Activated CD8-positive, alpha-beta memory T cell treated with anti-CD3 and anti-CD28 coated beads, Interleukin-2, amount 50 U/mL, for 24 hours (primary cell): ENCODE measurements around the gene OR10V1.
"Not testable (repeated sequence)": the region's sequence is repeated elsewhere in the genome, so short reads cannot be mapped to it uniquely, and the experiment has no call there.

Experiments used
- DNase-seq: peaks from one replicate; pipeline ENCODE4 v3.0.0-alpha.2; 2020; ENCODE audit errors: extremely low read depth

OR10V1 gene

GRCh38 chr11:59710136-59710847, 3.4 kb downstream of the OR10V1 start:
- no peak for DNase-seq

GRCh38 chr11:59708537-59708936, 5.1 kb downstream of the OR10V1 start:
- no peak for DNase-seq

- no peak for DNase-seq
These were observed 6.3 kb downstream of the OR10V1 start for GRCh38 chr11:59707371-59707770.

- DNase-seq, result no peak
These were observed 6.9 kb downstream of the OR10V1 start for GRCh38 chr11:59706518-59707285.

- DNase-seq, result no peak
These were observed 8.4 kb downstream of the OR10V1 start for GRCh38 chr11:59705294-59705693.

- DNase-seq, result not testable (repeated sequence)
These were observed 10.1 kb downstream of the OR10V1 start for GRCh38 chr11:59703515-59703914.

- DNase-seq, result not testable (repeated sequence)
These were observed 13.5 kb downstream of the OR10V1 start for GRCh38 chr11:59700157-59700556.

- no peak for DNase-seq
These were observed 15.1 kb downstream of the OR10V1 start for GRCh38 chr11:59698506-59698905.

- no peak for DNase-seq
These were observed 20.7 kb downstream of the OR10V1 start for GRCh38 chr11:59692915-59693314.

- DNase-seq, result no peak
These were observed 22.5 kb downstream of the OR10V1 start for GRCh38 chr11:59691156-59691555.

GRCh38 chr11:59689015-59689414, 24.6 kb downstream of the OR10V1 start:
- no peak for DNase-seq

GRCh38 chr11:59681260-59681725, 32.4 kb downstream of the OR10V1 start:
- DNase-seq, result not testable (repeated sequence)

GRCh38 chr11:59680287-59681154, 33.1 kb downstream of the OR10V1 start:
- DNase-seq, result peak; percentile 17

- DNase-seq, result no peak
These were observed 34.3 kb downstream of the OR10V1 start for GRCh38 chr11:59679347-59679746.

GRCh38 chr11:59678813-59679165, 34.9 kb downstream of the OR10V1 start:
- DNase-seq, result no peak

GRCh38 chr11:59678118-59678812, 35.4 kb downstream of the OR10V1 start:
- DNase-seq, result no peak

- no peak for DNase-seq
These were observed 37.4 kb downstream of the OR10V1 start for GRCh38 chr11:59676205-59676604.

GRCh38 chr11:59674291-59674690, 39.4 kb downstream of the OR10V1 start:
- no peak for DNase-seq

- DNase-seq, result no peak
These were observed 40.4 kb downstream of the OR10V1 start for GRCh38 chr11:59673291-59673690.

GRCh38 chr11:59671471-59671870, 42.2 kb downstream of the OR10V1 start:
- no peak for DNase-seq

GRCh38 chr11:59669611-59670009, 44.0 kb downstream of the OR10V1 start:
- DNase-seq, result no peak
